Ascending aorta (tissue), 2 donors: ENCODE measurements around the gene STIMATE. TPM values are rescaled to one million over a fixed set of nuclear protein-coding genes. Genes with fewer than 3 reads are reported as not detected.

Experiments used
- DNase-seq, 2 donors: peaks; one replicate each; pipeline ENCODE4 v3.0.0-alpha.2; 2019; ENCODE audit warnings: low spot score in 2 of 2
- H3K27ac ChIP-seq, 2 donors: fragments of 200-600 bp; sonication (generic); one replicate each; pipeline ENCODE4 v1.5.1; 2016 to 2017; ENCODE audit warnings: mild to moderate bottlenecking in 1 of 2
- H3K27me3 ChIP-seq: fragments of 200-600 bp; sonication (generic); one replicate; pipeline ENCODE4 v1.5.1; 2017
- H3K36me3 ChIP-seq, 2 donors: fragments of 200-600 bp; sonication (generic); one replicate each; pipeline ENCODE4 v1.5.1; 2016
- H3K4me1 ChIP-seq, 2 donors: fragments of 200-600 bp; sonication (generic); one replicate each; pipeline ENCODE4 v1.5.1; 2016 to 2017; ENCODE audit warnings: mild to moderate bottlenecking in 1 of 2
- H3K4me3 ChIP-seq, 2 donors: fragments of 200-600 bp; sonication (generic); one replicate each; pipeline ENCODE4 v1.5.1; 2016 to 2017; ENCODE audit warnings: mild to moderate bottlenecking in 1 of 2
- H3K9me3 ChIP-seq, 2 donors: fragments of 200-600 bp; sonication (generic); one replicate each; pipeline ENCODE4 v1.5.1; 2016
- intact Hi-C: fragments of 100-400 bp; cut with DNase I; formaldehyde crosslinking; loops from one replicate; pipeline ENCODE4 v1.15.1; 2023
- total RNA-seq: library from RNA; depleted of rRNA; stranded (reverse); fragments of >200 nt; gene quantifications from one replicate; pipeline ENCODE4 v1.1.0, GENCODE V29; 2016
- TF ChIP-seq, protein P1 (sequence below), 3 experiments: fragments of 200-600 bp in 2 of 3; fragments of 450-650 bp in 1 of 3; sonication (generic) in 2 of 3; IDR thresholded peaks; one replicate each; pipeline ENCODE4 v1.5.1; 2016 to 2019; ENCODE audit warnings: antibody characterized with exemption in 3 of 3, mild to moderate bottlenecking in 1 of 3, moderate library complexity in 1 of 3

The STIMATE gene
- total RNA-seq, 1 donor from 2014 or later, result 18.9 TPM

DNA sequence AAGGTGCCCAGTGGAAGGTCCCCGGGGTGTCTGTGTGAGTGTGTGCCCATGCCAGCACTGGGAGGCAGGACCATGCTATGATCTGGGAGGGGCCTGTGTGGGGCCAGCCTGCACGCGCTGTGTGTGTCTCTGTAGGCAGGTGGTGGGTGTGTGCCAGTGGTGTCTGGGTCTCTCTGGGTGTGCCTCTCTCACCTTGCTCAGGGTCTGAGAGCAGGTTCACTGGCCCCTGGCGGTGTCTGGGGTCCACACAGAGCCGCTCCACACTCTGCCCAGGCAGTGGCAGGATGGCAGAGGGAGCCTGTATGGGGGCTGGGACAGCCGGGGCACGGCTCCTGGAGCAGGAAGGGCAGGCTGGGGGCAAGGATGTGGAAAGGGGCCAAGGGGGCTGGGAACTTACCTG is 79.5 kb downstream of the STIMATE start:
- TF ChIP-seq, protein P1, sequence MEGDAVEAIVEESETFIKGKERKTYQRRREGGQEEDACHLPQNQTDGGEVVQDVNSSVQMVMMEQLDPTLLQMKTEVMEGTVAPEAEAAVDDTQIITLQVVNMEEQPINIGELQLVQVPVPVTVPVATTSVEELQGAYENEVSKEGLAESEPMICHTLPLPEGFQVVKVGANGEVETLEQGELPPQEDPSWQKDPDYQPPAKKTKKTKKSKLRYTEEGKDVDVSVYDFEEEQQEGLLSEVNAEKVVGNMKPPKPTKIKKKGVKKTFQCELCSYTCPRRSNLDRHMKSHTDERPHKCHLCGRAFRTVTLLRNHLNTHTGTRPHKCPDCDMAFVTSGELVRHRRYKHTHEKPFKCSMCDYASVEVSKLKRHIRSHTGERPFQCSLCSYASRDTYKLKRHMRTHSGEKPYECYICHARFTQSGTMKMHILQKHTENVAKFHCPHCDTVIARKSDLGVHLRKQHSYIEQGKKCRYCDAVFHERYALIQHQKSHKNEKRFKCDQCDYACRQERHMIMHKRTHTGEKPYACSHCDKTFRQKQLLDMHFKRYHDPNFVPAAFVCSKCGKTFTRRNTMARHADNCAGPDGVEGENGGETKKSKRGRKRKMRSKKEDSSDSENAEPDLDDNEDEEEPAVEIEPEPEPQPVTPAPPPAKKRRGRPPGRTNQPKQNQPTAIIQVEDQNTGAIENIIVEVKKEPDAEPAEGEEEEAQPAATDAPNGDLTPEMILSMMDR (IDR thresholded peaks at IDR 0.05), result no peak
- Histone ChIP-seq H3K27ac (no peak overlapping the region), H3K27me3 (no peaks in the 10 kb centered on the region), H3K4me1 (no peaks in the 10 kb centered on the region), H3K36me3 (peaks cover 3 to 16% of the 10 kb centered on the region in 2 donors), H3K9me3 (no peaks in the 10 kb centered on the region), H3K4me3 (no peak overlapping the region)
- no peak for DNase-seq
- intact Hi-C loops, result no loop called here

DNA sequence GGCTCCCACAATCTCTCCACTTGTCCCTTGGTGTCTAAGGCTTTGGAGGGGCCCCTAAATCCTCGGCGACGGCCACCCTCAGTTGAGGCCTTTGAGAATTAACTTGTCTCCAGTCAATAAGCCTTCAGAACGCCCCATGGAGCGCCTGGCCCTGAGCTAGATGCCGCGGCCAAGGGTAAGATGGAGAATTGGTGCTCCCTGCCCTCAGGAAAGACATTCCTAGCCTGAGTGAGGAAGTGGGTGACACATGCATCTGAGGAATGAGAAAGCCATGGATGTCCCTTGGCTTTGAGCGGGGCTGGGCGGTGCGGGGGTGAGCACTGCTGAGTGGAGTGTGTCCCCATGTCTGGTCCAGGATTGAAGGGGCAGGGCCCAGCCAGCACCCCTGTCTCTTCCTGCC is 80.1 kb downstream of the STIMATE start:
- DNase-seq, result no peak
- TF ChIP-seq, protein P1 (IDR thresholded peaks at IDR 0.05), result no peak
- intact Hi-C loops, result no loop called here

DNA sequence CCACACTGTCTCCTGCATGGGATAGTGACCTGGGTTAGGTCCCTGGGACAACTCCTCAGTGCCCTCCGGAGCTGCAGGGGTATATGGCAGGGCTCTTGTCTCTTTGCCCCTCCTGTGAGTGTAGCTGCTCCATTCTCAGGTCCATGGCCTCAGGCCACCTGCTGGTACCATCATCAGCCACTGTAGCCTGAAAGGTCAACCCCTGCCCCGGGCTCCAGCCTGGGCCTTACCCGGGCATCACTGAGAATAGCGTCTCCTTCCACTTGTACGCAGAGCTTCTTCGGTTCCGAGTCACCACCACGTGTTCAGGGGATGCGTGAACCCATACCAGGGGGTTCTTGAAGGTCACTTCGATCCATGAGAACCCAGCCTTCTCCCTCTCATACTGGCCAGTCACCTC is 80.7 kb downstream of the STIMATE start:
- H3K4me1 ChIP-seq, result no peaks in the 10 kb centered on the region
- H3K27ac ChIP-seq, result no peak overlapping the region
- no peaks in the 10 kb centered on the region for H3K9me3 ChIP-seq
- TF ChIP-seq, protein P1 (IDR thresholded peaks at IDR 0.05), result no peak
- no peak overlapping the region for H3K4me3 ChIP-seq
- no peak for DNase-seq
- no peaks in the 10 kb centered on the region for H3K27me3 ChIP-seq
- intact Hi-C loops, result no loop called here
- peaks cover 0 to 14% of the 10 kb centered on the region in 2 donors for H3K36me3 ChIP-seq

More for the DNA sequence above, 80.1 kb downstream of the STIMATE start:
- H3K9me3 ChIP-seq, result no peaks in the 10 kb centered on the region
- H3K4me3 ChIP-seq, result no peak overlapping the region
- H3K27me3 ChIP-seq, result no peaks in the 10 kb centered on the region
- H3K27ac ChIP-seq, result no peak overlapping the region
- H3K36me3 ChIP-seq, result peaks cover 0 to 14% of the 10 kb centered on the region in 2 donors
- H3K4me1 ChIP-seq, result no peaks in the 10 kb centered on the region

DNA sequence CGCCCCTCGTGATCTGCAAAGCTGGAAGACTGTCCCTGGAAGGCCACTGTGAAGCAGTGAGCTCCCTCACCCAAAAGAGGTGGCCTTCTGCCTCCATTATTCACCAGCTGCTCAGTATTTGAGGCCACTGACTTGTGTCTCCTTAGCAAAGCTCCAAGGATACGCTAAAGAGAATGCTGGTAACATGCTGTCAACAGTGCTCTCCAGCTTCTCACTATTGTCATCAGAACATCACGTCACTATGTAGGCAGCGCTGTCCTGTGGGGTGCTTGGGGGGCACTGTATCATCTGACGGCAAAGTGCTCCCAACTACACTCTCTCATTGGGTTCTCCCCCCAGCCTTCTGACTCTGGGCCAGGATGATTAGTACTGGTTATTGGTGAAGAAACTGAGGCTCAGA is 81.1 kb downstream of the STIMATE start:
- DNase-seq, result no peak
- no peak overlapping the region for H3K4me3 ChIP-seq
- no peaks in the 10 kb centered on the region for H3K4me1 ChIP-seq
- TF ChIP-seq, protein P1 (IDR thresholded peaks at IDR 0.05), result no peak
- H3K9me3 ChIP-seq, result no peaks in the 10 kb centered on the region
- intact Hi-C loops, result no loop called here
- peaks cover 0 to 13% of the 10 kb centered on the region in 2 donors for H3K36me3 ChIP-seq
- no peak overlapping the region for H3K27ac ChIP-seq
- H3K27me3 ChIP-seq, result no peaks in the 10 kb centered on the region

DNA sequence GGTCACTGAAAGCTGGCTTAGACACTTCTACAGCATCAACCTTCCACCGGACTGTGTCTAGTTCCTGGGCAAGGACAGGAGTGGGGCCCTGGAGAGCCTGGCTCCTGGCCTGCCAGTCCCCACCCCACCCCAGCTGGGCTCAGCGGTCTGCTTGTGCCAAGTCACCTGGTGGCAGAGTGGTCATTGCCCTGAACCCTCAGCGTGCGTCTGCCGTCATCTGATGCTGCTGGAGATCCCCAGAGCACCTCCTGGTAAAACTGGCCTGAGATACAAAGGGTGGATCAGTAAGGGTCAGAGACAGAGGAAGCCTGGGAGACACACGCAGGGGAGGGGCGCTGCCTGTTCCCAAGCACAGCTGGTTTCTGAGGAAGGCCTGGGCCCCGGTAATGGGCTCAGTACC is 83.5 kb downstream of the STIMATE start:
- H3K27ac ChIP-seq, result no peak overlapping the region
- DNase-seq, result no peak
- no peak overlapping the region for H3K4me3 ChIP-seq
- H3K9me3 ChIP-seq, result no peaks in the 10 kb centered on the region
- intact Hi-C loops, result no loop called here
- H3K4me1 ChIP-seq, result no peaks in the 10 kb centered on the region
- TF ChIP-seq, protein P1 (IDR thresholded peaks at IDR 0.05), result no peak
- H3K36me3 ChIP-seq, result no peaks in the 10 kb centered on the region
- no peaks in the 10 kb centered on the region for H3K27me3 ChIP-seq

DNA sequence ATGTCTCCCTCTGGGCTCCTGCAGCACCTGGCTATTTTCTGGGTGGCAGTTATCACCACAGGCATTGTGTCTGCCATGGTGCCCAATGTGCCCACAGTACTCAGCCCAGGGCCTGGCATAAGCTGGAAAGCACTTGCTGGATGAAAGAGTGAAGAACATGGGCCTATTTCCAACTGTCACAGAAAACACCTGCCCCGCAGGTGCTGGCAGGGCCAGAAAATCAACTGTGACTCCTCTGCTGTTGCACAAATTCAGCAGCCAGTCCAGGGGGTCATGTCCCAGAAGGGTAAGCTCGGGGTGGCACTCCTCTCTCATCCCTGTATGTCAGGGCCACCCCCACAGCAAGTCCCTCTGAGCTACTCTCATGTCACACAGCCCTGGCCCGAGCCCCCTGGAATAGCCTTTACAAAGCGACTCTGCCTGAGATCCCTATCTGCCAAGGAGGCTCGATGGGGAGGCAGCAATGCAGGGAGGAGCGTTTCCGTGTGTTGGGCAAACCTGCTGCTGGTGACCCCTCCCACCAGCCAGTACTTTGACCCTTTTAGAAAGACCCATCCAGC is 85.8 kb downstream of the STIMATE start:
- intact Hi-C loops, result no loop called here
- Histone ChIP-seq H3K4me1 (no peaks in the 10 kb centered on the region), H3K36me3 (no peaks in the 10 kb centered on the region), H3K27ac (no peak overlapping the region), H3K4me3 (no peak overlapping the region), H3K9me3 (no peaks in the 10 kb centered on the region), H3K27me3 (no peaks in the 10 kb centered on the region)
- TF ChIP-seq, protein P1 (IDR thresholded peaks at IDR 0.05), result no peak
- DNase-seq, result no peak
